HEK293 (cell line): ENCODE measurements around the gene ANTXRL.
"Not testable (repeated sequence)": the region's sequence is repeated elsewhere in the genome, so short reads cannot be mapped to it uniquely, and the experiment has no call there.

Experiments used
- CTCF ChIA-PET: fragments of 350-600 bp; formaldehyde crosslinking; extraction: SDS; loops from one replicate; lab custom pipeline; 2021; ENCODE audit warnings: antibody characterized with exemption; lab: Yijun Ruan, JAX
- POLR2A ChIA-PET: fragments of 300-600 bp; formaldehyde crosslinking; extraction: SDS; loops from one replicate; lab custom pipeline; 2020; ENCODE audit warnings: antibody characterized with exemption, inconsistent platforms; lab: Yijun Ruan, JAX
- H3K27ac ChIP-seq: fragments of 200-500 bp; sonication (Bioruptor generic); 2 replicates; pipeline ENCODE4 v1.5.1; 2014; ENCODE audit warnings: low read depth, low read length, control low read depth, inconsistent platforms; ENCODE audit errors: extremely low read depth
- H3K36me3 ChIP-seq, 2 experiments: fragments of 200-500 bp in 1 of 2; sonication (Bioruptor generic) in 1 of 2; 1 replicate in 1 of 2; 2 replicates in 1 of 2; pipeline ENCODE4 v1.5.1; 2014 to 2017; ENCODE audit warnings: inconsistent platforms in 2 of 2, low read length in 2 of 2; ENCODE audit not compliant: control insufficient read depth in 2 of 2, insufficient read depth in 1 of 2
- H3K4me1 ChIP-seq: fragments of 200-500 bp; sonication (Bioruptor generic); 2 replicates; pipeline ENCODE4 v1.5.1; 2014; ENCODE audit warnings: mild to moderate bottlenecking, low read length, inconsistent platforms; ENCODE audit not compliant: control insufficient read depth, insufficient read depth
- H3K4me3 ChIP-seq: 2 replicates; pipeline ENCODE4 v1.5.1; 2011; ENCODE audit warnings: low read depth, mild to moderate bottlenecking, control low read depth, low read length, moderate library complexity
- H3K9me3 ChIP-seq: fragments of 200-500 bp; sonication (Bioruptor generic); 2 replicates; pipeline ENCODE4 v1.5.1; 2014; ENCODE audit warnings: low read depth, low read length, inconsistent platforms; ENCODE audit not compliant: control insufficient read depth, insufficient read depth
- EGR2 ChIP-seq: fragments of 450-650 bp; formaldehyde crosslinking; IDR thresholded peaks from 2 replicates; pipeline ENCODE4 v1.5.1; 2016; ENCODE audit warnings: low read depth, missing biosample characterization, missing genetic modification characterization
- SETDB1 ChIP-seq: IDR thresholded peaks from one replicate; pipeline ENCODE4 v1.6.1; 2017; ENCODE audit warnings: mild to moderate bottlenecking, low read length, moderate library complexity, mixed read lengths; ENCODE audit not compliant: insufficient read length
- ZBTB8A ChIP-seq: fragments of 450-650 bp; formaldehyde crosslinking; IDR thresholded peaks from 2 replicates; pipeline ENCODE4 v1.5.1; 2016; ENCODE audit warnings: missing biosample characterization, missing genetic modification characterization
- ZEB2 ChIP-seq: fragments of 450-650 bp; formaldehyde crosslinking; IDR thresholded peaks from 2 replicates; pipeline ENCODE4 v1.5.1; 2016; ENCODE audit warnings: missing biosample characterization, missing genetic modification characterization
- ZFP3 ChIP-seq: fragments of 450-650 bp; formaldehyde crosslinking; IDR thresholded peaks from 2 replicates; pipeline ENCODE4 v1.5.1; 2016; ENCODE audit warnings: low read depth, missing biosample characterization, missing genetic modification characterization
- ZFP37 ChIP-seq: fragments of 450-650 bp; formaldehyde crosslinking; IDR thresholded peaks from 2 replicates; pipeline ENCODE4 v1.5.1; 2016; ENCODE audit warnings: missing biosample characterization, missing genetic modification characterization
- ZIC2 ChIP-seq: fragments of 450-650 bp; formaldehyde crosslinking; IDR thresholded peaks from 2 replicates; pipeline ENCODE4 v1.5.1; 2016; ENCODE audit warnings: missing biosample characterization, missing genetic modification characterization
- ZNF175 ChIP-seq: fragments of 450-650 bp; formaldehyde crosslinking; IDR thresholded peaks from 2 replicates; pipeline ENCODE4 v1.5.1; 2016; ENCODE audit warnings: missing biosample characterization, missing genetic modification characterization
- ZNF184 ChIP-seq: fragments of 450-650 bp; IDR thresholded peaks from 2 replicates; pipeline ENCODE4 v1.5.1; 2018; ENCODE audit warnings: missing biosample characterization, mild to moderate bottlenecking, missing genetic modification characterization
- ZNF223 ChIP-seq: fragments of 450-650 bp; formaldehyde crosslinking; IDR thresholded peaks from 2 replicates; pipeline ENCODE4 v1.5.1; 2016; ENCODE audit warnings: missing biosample characterization, missing genetic modification characterization
- ZNF26 ChIP-seq: fragments of 450-650 bp; formaldehyde crosslinking; IDR thresholded peaks from 2 replicates; pipeline ENCODE4 v1.5.1; 2016; ENCODE audit warnings: missing biosample characterization, missing genetic modification characterization
- ZNF266 ChIP-seq: fragments of 450-650 bp; formaldehyde crosslinking; IDR thresholded peaks from 2 replicates; pipeline ENCODE4 v1.5.1; 2016; ENCODE audit warnings: missing biosample characterization, missing genetic modification characterization, low read depth
- ZNF324 ChIP-seq: fragments of 450-650 bp; formaldehyde crosslinking; IDR thresholded peaks from 2 replicates; pipeline ENCODE4 v1.5.1; 2016; ENCODE audit warnings: missing biosample characterization, missing genetic modification characterization
- ZNF335 ChIP-seq: fragments of 450-650 bp; formaldehyde crosslinking; conservative IDR thresholded peaks from 2 replicates; pipeline ENCODE4 v1.5.1; 2016; ENCODE audit warnings: missing biosample characterization, missing genetic modification characterization
- ZNF341 ChIP-seq: fragments of 450-650 bp; formaldehyde crosslinking; IDR thresholded peaks from 2 replicates; pipeline ENCODE4; 2016; ENCODE audit warnings: low read depth, missing biosample characterization, missing genetic modification characterization
- ZNF350 ChIP-seq: fragments of 450-650 bp; formaldehyde crosslinking; IDR thresholded peaks from 2 replicates; pipeline ENCODE4 v1.5.0; 2017; ENCODE audit warnings: missing biosample characterization, mild to moderate bottlenecking, missing genetic modification characterization
- ZNF48 ChIP-seq: fragments of 450-650 bp; formaldehyde crosslinking; IDR thresholded peaks from 2 replicates; pipeline ENCODE4 v1.5.1; 2016; ENCODE audit warnings: missing biosample characterization, missing genetic modification characterization
- ZNF510 ChIP-seq: fragments of 450-650 bp; formaldehyde crosslinking; IDR thresholded peaks from 2 replicates; pipeline ENCODE4 v1.5.1; 2018; ENCODE audit warnings: mild to moderate bottlenecking, missing genetic modification characterization, missing biosample characterization; ENCODE audit not compliant: insufficient replicate concordance
- ZNF514 ChIP-seq: fragments of 450-650 bp; formaldehyde crosslinking; IDR thresholded peaks from 2 replicates; pipeline ENCODE4 v1.5.1; 2016; ENCODE audit warnings: missing biosample characterization, missing genetic modification characterization
- ZNF658 ChIP-seq: fragments of 450-650 bp; formaldehyde crosslinking; IDR thresholded peaks from 2 replicates; pipeline ENCODE4; 2016; ENCODE audit warnings: missing biosample characterization, missing genetic modification characterization
- ZNF701 ChIP-seq: fragments of 450-650 bp; formaldehyde crosslinking; IDR thresholded peaks from 2 replicates; pipeline ENCODE4 v1.5.1; 2016; ENCODE audit warnings: missing biosample characterization, missing genetic modification characterization
- ZNF792 ChIP-seq: fragments of 450-650 bp; formaldehyde crosslinking; IDR thresholded peaks from 2 replicates; pipeline ENCODE4 v1.5.1; 2016; ENCODE audit warnings: missing biosample characterization, missing genetic modification characterization
- TF ChIP-seq, protein P1 (sequence below): fragments of 450-650 bp; formaldehyde crosslinking; IDR thresholded peaks from 2 replicates; pipeline ENCODE4 v1.5.1; 2016; ENCODE audit warnings: missing biosample characterization, missing genetic modification characterization

ANTXRL gene

GRCh38 chr10:46328853-46329689 lies 42.3 kb downstream of the ANTXRL start:
- POLR2A ChIA-PET = no interaction called here
- Histone ChIP-seq H3K4me1 (no peaks in the 10 kb centered on the region), H3K27ac (no peak overlapping the region), H3K36me3 (no peaks in the 10 kb centered on the region), H3K9me3 (no peaks in the 10 kb centered on the region), H3K4me3 (no peak overlapping the region)
- CTCF ChIA-PET = no interaction called here
- TF ChIP-seq ZNF48 (tag by site-specific recombination) (no peak), EGR2 (tag by site-specific recombination) (peak; percentile 41; the same call in 1 of the 2 replicates)

DNA sequence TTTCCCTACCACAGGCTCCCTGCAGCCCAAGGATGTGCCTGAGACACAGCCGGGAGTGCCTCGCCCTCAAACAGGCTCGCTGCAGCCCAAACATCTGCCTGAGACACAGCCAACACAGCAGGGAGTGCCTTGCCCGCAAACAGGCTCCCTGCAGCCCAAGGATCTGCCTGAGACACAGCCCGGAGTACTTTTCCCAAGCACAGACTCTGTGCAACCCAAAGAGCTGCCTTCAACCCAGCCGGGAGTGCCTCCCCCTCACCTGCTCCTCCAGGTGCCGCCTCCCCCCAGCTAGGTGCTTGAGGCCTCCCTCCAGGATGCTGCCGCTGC lies 42.9 kb downstream of the ANTXRL start:
- no peaks in the 10 kb centered on the region for H3K4me1 ChIP-seq
- no peaks in the 10 kb centered on the region for H3K36me3 ChIP-seq
- ChIA-PET CTCF (no interaction called here), POLR2A (no interaction called here)
- no peak overlapping the region for H3K4me3 ChIP-seq
- H3K27ac ChIP-seq = no peak overlapping the region
- H3K9me3 ChIP-seq = no peaks in the 10 kb centered on the region
- TF ChIP-seq ZBTB8A (tag by site-specific recombination) (peak; percentile 70), ZFP37 (no peak), ZNF223 (tag by site-specific recombination) (no peak), ZIC2 (peak; percentile 97), ZNF701 (tag by site-specific recombination) (no peak), ZNF335 (tag by site-specific recombination) (peak; percentile 91)

GRCh38 chr10:46330894-46331293 lies 44.1 kb downstream of the ANTXRL start:
- Histone ChIP-seq H3K27ac (no peak overlapping the region), H3K9me3 (no peaks in the 10 kb centered on the region), H3K4me1 (no peaks in the 10 kb centered on the region), H3K36me3 (no peaks in the 10 kb centered on the region), H3K4me3 (no peak overlapping the region)
- ChIA-PET POLR2A (no interaction called here), CTCF (no interaction called here)
- TF ChIP-seq ZNF350 (tag by site-specific recombination) (no peak), ZNF266 (tag by site-specific recombination) (no peak), ZNF324 (tag by site-specific recombination) (no peak), ZNF658 (no peak), ZNF26 (tag by site-specific recombination) (no peak), ZNF175 (tag by site-specific recombination) (no peak), ZEB2 (tag by site-specific recombination) (no peak), ZNF792 (tag by site-specific recombination) (no peak), ZNF341 (no peak), ZNF184 (tag by site-specific recombination) (no peak), ZFP3 (tag by site-specific recombination) (no peak), ZNF48 (tag by site-specific recombination) (no peak), SETDB1 (no peak), ZNF514 (tag by site-specific recombination) (no peak), ZBTB8A (tag by site-specific recombination) (no peak), ZNF510 (tag by site-specific recombination) (no peak)
- TF ChIP-seq, protein P1, sequence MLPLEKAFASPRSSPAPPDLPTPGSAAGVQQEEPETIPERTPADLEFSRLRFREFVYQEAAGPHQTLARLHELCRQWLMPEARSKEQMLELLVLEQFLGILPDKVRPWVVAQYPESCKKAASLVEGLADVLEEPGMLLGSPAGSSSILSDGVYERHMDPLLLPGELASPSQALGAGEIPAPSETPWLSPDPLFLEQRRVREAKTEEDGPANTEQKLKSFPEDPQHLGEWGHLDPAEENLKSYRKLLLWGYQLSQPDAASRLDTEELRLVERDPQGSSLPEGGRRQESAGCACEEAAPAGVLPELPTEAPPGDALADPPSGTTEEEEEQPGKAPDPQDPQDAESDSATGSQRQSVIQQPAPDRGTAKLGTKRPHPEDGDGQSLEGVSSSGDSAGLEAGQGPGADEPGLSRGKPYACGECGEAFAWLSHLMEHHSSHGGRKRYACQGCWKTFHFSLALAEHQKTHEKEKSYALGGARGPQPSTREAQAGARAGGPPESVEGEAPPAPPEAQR (tag by site-specific recombination) = no peak

GRCh38 chr10:46365484-46365883 lies 78.7 kb downstream of the ANTXRL start:
- H3K36me3 ChIP-seq, H3K4me1 ChIP-seq, H3K9me3 ChIP-seq, H3K4me3 ChIP-seq, CTCF ChIA-PET, POLR2A ChIA-PET, H3K27ac ChIP-seq: not testable (repeated sequence)

DNA sequence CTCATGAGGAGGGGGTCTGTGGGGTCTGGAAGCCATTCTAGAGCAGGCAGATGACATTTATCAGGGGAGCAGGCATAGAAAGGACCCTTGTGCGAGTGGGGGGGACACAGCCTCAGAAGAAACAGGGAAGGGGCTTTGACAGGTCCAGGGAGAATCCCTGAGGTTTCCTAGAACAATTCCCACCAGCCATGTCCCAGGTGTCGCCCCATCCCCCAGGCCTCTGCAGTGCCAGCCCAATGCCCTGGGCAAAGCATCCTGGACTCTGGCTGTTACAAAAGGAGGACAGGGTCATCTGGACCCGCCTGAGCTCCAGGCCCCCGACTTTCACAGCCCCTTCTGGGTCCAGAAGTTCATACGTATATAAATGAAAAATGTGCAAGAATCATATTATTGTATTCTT lies 80.4 kb downstream of the ANTXRL start:
- H3K36me3 ChIP-seq, H3K4me1 ChIP-seq, H3K4me3 ChIP-seq, H3K9me3 ChIP-seq, CTCF ChIA-PET, POLR2A ChIA-PET, H3K27ac ChIP-seq: not testable (repeated sequence)
